ENCODE results near the gene SIGLECL1. TPM values are rescaled to one million over a fixed set of nuclear protein-coding genes. Genes with fewer than 3 reads are reported as not detected.

Gene SIGLECL1
- total RNA-seq, 1 donor from 2014 or later = not detected

- intact Hi-C loops (cut with micrococcal nuclease) = no loop called here
These were observed 44.1 kb downstream of the SIGLECL1 start for GRCh38 chr19:51294977-51295375.

- intact Hi-C loops (cut with micrococcal nuclease) = no loop called here
These were observed 44.7 kb downstream of the SIGLECL1 start for GRCh38 chr19:51295382-51296126.

- intact Hi-C loops (cut with micrococcal nuclease) = no loop called here
These were observed 45.6 kb downstream of the SIGLECL1 start for GRCh38 chr19:51296336-51297093.

DNA sequence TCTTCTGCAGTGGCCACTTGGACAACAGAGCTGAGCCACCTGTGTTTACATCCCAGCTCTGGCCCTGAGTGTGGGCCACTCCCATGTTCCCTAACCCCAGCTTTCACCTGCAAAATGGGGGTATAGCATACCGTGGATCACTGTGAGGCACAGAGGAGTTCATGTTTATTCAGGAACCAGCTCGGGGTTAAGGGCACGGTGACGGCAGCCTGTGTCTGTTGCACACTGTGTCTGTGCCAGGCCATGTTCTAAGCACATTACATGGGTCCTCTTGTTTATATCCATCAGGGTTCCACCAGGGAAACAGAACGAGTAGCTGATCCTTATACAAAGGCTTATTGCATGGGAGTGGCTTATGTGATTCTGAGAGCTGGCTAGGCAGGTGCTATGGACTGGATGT, 46.5 kb downstream of the SIGLECL1 start:
- intact Hi-C loops (cut with micrococcal nuclease) = no loop called here

GRCh38 chr19:51301266-51301665, 50.4 kb downstream of the SIGLECL1 start:
- intact Hi-C loops (cut with micrococcal nuclease) = no loop called here

- intact Hi-C loops (cut with micrococcal nuclease) = no loop called here
These were observed 54.6 kb downstream of the SIGLECL1 start for GRCh38 chr19:51305479-51305878.

GRCh38 chr19:51311351-51312257, 60.7 kb downstream of the SIGLECL1 start, which contains the start of gene IGLON5:
IGLON5 (plus strand) TSS chr19:51311644; CDS start chr19:51311848, 204 bp downstream.
- intact Hi-C loops (cut with micrococcal nuclease) = no loop called here

DNA sequence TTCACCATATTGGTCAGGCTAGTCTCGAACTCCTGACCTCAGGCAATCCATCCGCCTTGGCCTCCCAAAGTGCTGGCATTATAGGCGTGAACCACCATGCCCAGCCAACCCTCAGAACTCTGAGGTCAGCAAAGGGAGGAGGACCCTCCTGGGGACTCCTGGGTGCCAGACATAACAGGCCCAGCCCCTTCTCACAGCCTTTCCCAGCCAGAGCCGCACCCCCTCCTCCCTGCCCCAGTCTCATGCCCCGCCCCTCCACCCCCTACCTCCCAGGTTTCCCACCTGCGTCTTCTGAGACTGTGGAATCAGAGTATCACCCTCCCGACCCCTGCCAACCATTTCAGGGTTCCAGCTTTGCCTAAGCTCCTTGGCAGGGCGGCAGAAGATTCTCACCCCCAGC, 65.8 kb downstream of the SIGLECL1 start:
- intact Hi-C loops (cut with micrococcal nuclease) = no loop called here

GRCh38 chr19:51317376-51317775, 66.5 kb downstream of the SIGLECL1 start:
- intact Hi-C loops (cut with micrococcal nuclease) = no loop called here

GRCh38 chr19:51317968-51318367, 67.1 kb downstream of the SIGLECL1 start:
- intact Hi-C loops (cut with micrococcal nuclease) = no loop called here

Other genes with a start within 250 kb of the SIGLECL1 start
- gene KLK8, start 249.5 kb upstream of the SIGLECL1 start, total RNA-seq = not detected in 2 replicates
- gene KLK10, start 231.4 kb upstream of the SIGLECL1 start, total RNA-seq = not detected in 2 replicates
- gene KLK11, start 224.5 kb upstream of the SIGLECL1 start, total RNA-seq = not detected in 2 replicates
- not detected in 2 replicates for gene KLK12, start 216.1 kb upstream of the SIGLECL1 start, total RNA-seq
- not detected in 2 replicates for gene KLK13, start 186.0 kb upstream of the SIGLECL1 start, total RNA-seq
- gene KLK14, start 168.2 kb upstream of the SIGLECL1 start, total RNA-seq = 0.85 and 0.93 TPM in 2 replicates
- gene CTU1, start 142.7 kb upstream of the SIGLECL1 start, total RNA-seq = 8.2 and 9.1 TPM in 2 replicates
- gene SIGLEC9, start 126.2 kb upstream of the SIGLECL1 start, total RNA-seq = 0.12 and 0.29 TPM in 2 replicates
- gene SIGLEC7, start 108.8 kb upstream of the SIGLECL1 start, total RNA-seq = not detected in 2 replicates
- gene CD33, start 26.0 kb upstream of the SIGLECL1 start, total RNA-seq = 8.5 and 10.4 TPM in 2 replicates
- gene IGLON5, start 60.6 kb downstream of the SIGLECL1 start, total RNA-seq = 0.15 TPM in 1 of 2 replicates, not detected in the other
- gene VSIG10L, start 91.1 kb downstream of the SIGLECL1 start, total RNA-seq = 1.0 and 1.2 TPM in 2 replicates
- 69.6 and 72.2 TPM in 2 replicates for gene ETFB, start 115.3 kb downstream of the SIGLECL1 start, total RNA-seq
- 6.0 and 6.6 TPM in 2 replicates for gene CLDND2, start 117.9 kb downstream of the SIGLECL1 start, total RNA-seq
- 129 and 133 TPM in 2 replicates for gene NKG7, start 121.6 kb downstream of the SIGLECL1 start, total RNA-seq
- not detected in 2 replicates for gene LIM2, start 136.9 kb downstream of the SIGLECL1 start, total RNA-seq
- 0.15 and 0.27 TPM in 2 replicates for gene C19orf84, start 139.5 kb downstream of the SIGLECL1 start, total RNA-seq
- gene SIGLEC10, start 166.6 kb downstream of the SIGLECL1 start, total RNA-seq = 1.3 and 1.4 TPM in 2 replicates
- not detected in 2 replicates for gene SIGLEC8, start 207.4 kb downstream of the SIGLECL1 start, total RNA-seq
- not detected in 2 replicates for gene CEACAM18, start 227.5 kb downstream of the SIGLECL1 start, total RNA-seq